Stimulated activated naive CD4-positive, alpha-beta T cell treated with Interleukin-2 at 50 U/mL for 16 hours (primary cell): Measurements from ENCODE around the gene SPRYD7.
"Not testable (repeated sequence)": the region's sequence is repeated elsewhere in the genome, so short reads cannot be mapped to it uniquely, and the experiment has no call there.

Source experiments
- DNase-seq: peaks from one replicate; lab custom pipeline; 2025; lab: John Stamatoyannopoulos, UW

Gene SPRYD7

GRCh38 chr13:49932868-49933267 is 3.3 kb downstream of the SPRYD7 start:
- no peak for DNase-seq

GRCh38 chr13:49932066-49932465 is 4.1 kb downstream of the SPRYD7 start:
- DNase-seq = no peak

DNA sequence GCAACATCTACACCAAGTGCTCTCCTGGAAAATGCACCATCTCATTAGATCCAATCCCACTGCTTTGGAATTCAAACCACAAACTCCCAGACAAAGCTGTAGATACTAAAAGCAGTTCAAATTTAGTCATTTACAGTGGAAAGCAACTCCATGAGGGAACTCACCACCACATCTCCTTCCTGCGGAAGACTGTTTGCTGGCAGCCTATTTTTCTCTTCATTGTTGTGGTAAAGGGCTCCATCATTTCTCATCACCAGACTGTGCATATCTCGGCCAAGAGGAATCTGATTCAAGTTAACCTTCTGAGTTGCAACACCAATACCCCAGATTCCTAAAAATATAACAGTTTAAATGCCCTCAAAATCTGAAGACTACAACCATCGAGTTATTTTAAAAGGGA is 8.4 kb downstream of the SPRYD7 start:
- DNase-seq = no peak

GRCh38 chr13:49925881-49926418 is 10.2 kb downstream of the SPRYD7 start:
- DNase-seq = no peak

DNA sequence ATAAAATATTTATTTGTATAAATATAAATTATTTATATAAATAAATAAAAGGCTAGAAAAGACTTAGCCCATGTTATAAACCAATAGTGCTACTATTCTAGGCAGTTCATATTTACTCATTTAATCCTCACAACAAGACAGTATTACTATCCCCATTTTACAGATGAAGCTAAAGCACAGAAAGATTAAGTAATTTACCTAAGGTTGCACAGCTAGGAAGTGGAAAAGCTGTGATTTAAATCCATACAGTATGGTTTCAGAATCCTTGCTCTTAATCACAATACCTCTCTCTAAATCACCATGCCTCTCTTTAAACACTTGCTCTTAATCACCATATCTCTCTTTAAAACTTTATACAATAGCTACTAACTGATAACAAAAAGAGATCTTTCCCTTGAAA is 13.8 kb downstream of the SPRYD7 start:
- no peak for DNase-seq

DNA sequence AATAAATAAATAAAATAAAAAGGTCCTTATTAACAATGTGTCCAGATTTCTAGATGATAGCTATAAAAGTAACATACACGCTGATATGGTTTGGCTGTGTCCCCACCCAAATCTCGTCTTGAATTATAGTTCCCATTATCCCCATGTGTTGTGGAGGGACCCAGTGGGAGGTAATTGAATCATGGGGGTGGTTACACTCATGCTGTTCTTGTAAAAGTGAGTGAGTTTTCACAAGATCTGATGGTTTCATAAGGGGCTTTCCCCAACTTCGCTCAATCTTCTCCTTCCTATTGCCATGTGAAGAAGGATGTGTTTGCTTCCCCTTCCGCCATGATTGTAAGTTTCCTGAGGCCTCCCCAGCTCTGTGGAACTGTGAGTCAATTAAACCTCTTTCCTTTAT is 15.2 kb downstream of the SPRYD7 start:
- not testable (repeated sequence) for DNase-seq

GRCh38 chr13:49918106-49918505 is 18.0 kb downstream of the SPRYD7 start:
- DNase-seq = not testable (repeated sequence)

- no peak for DNase-seq
Observed at GRCh38 chr13:49914947-49915346, 21.2 kb downstream of the SPRYD7 start.

- DNase-seq = no peak
Observed at GRCh38 chr13:49908637-49909036, 27.5 kb downstream of the SPRYD7 start.

- no peak for DNase-seq
Observed at GRCh38 chr13:49904729-49905456, 31.2 kb downstream of the SPRYD7 start.

- DNase-seq = no peak
Observed at GRCh38 chr13:49898792-49899191, 37.3 kb downstream of the SPRYD7 start.

DNA sequence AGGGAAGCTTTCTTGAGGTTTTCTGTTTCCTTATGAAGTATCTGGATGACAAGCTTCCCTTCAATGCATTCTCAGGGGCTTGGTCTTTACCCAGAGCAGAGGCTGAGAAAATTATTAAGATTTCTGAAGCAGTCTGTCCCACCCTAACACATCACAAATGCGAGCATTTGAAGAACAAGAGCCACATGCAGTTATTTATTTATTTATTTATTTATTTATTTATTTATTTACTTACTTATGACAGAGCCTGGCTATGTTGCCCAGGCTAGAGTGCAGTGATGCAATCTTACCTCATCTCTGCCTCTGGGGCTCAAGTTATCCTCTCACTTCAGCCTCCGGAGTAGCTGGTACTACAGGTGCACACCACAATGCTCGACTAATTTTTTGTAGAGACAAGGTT is 38.4 kb downstream of the SPRYD7 start:
- DNase-seq = no peak

DNA sequence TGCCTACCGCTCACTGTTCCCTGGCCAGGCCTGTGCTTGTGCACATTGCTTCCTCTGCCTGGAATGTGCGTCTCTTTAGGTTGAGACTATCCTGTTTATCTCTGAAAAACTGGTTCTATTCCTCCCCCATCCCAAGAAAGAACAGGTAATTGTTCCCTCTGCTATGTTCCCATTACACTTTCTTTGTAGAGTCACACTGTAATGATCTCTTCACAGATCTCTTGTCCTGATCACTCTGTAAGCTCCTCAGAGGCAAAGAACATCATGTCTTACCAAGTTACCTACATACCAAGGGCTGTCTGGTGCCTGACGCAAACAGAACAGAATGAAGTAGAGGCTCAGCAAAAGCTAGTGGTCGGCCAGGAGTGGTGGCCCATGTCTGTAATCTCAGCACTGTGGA is 40.3 kb downstream of the SPRYD7 start:
- no peak for DNase-seq

- DNase-seq = no peak
Observed at GRCh38 chr13:49893591-49893990, 42.5 kb downstream of the SPRYD7 start.

GRCh38 chr13:49890376-49890775 is 45.8 kb downstream of the SPRYD7 start:
- DNase-seq = no peak

DNA sequence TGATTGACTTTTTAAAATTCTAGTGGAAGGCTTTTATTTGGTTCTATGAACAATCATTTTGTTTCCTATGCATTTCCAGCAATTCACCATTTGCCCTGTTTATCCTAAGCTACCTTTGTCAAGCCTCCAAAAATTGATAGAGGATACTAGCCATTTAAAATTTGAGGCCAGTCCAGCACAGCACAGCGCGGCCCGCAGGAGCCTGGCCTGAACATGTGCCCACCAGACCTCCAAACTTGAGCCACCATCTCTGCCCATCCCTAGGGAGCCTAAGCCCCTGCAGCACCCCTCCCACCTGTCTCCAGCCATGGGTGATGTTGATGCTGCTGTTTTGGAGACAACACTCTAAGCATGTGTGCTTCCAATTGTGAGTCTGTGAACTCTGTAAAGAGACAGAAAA is 57.5 kb downstream of the SPRYD7 start:
- DNase-seq = no peak

DNA sequence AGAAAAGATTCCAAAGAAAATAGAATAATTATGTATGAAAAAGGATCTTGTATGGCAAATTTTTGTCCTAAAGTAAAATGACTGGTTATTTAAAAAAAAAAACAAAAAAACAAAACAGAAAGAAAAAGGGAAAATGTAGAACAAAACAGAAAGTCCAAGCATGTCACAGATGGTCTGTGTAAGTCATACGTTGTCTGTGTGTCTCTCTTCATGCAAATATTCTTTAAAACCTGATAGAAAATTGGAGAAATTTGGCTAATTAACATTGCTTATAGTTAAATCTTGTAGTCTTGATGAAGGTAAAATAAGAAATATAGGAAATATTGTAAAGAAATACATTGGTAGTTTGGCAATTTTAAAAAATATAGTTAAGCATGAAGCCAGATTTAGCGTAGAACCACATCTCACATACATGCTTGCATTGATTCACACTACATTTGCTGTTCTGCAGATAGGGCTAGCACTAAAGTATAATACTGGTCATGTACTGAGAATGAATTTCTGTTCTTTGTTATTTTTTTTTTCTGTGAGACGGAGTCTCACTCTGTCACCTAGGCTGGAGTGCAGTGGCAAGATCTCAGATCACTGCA is 58.4 kb downstream of the SPRYD7 start:
- no peak for DNase-seq

DNA sequence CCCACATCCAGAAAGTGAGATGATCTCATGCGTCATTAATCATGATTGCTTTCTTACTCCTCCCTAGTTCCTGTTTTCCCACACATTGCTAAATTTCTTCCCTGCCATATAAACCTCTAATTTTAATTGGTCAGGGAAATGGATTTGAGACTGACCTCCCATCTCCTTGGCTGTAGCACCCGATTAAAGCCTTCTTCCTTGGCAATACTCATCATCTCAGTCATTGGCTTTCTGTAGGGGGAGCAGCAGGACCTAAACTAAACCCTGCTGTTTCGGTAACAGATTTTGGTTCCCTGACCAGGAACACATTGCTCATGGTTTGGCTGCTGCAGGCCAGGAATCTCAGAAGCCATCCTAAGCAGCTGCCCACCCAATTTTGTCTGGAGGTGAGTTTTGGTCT is 61.7 kb downstream of the SPRYD7 start:
- DNase-seq = no peak

- DNase-seq = no peak
Observed at GRCh38 chr13:49869519-49869918, 66.6 kb downstream of the SPRYD7 start.

DNA sequence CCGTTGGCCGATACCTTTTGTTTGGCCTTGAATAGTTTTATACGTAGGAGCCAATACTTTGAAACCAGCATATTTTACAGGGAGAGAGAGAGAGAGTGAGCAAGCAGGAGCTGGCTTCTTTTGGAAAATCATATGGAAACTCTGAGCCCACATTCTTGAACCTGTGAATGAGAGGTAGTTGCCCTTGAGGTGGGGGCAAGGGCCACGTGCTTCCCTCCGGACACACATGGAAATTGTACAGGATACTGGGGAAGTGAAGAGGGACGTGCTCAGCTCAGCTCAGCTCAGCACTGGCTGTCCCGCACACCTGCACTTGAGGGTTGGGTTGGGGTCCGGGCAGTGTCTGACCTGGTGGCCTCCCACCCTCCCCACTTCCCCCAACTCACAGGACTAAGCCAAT is 68.3 kb downstream of the SPRYD7 start:
- DNase-seq = no peak

GRCh38 chr13:49865218-49865617 is 70.9 kb downstream of the SPRYD7 start:
- DNase-seq = no peak

DNA sequence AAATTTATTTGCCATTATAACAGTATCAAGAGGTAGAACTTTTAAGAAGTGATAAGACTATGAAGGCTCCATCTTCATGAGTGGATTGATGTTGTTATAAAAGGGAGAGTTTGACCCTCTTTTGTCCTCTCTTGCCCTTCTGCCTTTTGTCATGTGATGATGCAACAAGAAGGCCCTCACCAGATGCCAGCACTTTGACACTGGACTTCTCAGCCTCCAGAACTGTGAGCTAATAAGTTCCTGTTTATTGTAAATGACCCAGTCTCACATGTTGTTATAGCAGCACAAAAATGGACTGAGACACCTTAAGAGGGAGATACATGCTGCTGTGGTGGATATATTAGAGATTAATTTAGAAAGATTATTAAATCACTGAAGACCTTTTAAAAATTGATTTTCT is 71.6 kb downstream of the SPRYD7 start:
- no peak for DNase-seq
